ENCODE data around the gene WEE1.
A peak's percentile ranks its signal among the peaks of the same experiment; 100 is the strongest.
"Not testable (repeated sequence)": the region's sequence is repeated elsewhere in the genome, so short reads cannot be mapped to it uniquely, and the experiment has no call there.

The WEE1 gene

DNA sequence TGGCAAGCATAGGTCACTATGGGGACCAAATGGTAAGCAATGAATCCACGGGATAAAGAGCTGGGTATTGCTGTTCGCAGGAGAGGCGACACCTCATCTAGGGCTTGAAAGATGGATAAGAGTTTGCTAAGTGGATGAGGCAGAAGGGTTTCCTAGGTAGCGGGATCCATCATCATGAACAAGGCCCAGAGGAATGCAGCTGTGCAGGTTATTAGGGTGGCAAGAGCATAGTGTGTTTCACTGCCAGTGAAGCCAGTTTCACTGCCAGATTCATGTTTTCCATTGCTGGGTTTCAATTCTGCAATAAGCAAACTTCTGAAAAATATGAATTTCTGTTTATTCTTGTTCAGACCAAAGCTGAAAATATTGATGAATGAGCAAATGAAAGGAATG lies 27.2 kb downstream of the WEE1 start:
- DNase-seq = no peak

DNA sequence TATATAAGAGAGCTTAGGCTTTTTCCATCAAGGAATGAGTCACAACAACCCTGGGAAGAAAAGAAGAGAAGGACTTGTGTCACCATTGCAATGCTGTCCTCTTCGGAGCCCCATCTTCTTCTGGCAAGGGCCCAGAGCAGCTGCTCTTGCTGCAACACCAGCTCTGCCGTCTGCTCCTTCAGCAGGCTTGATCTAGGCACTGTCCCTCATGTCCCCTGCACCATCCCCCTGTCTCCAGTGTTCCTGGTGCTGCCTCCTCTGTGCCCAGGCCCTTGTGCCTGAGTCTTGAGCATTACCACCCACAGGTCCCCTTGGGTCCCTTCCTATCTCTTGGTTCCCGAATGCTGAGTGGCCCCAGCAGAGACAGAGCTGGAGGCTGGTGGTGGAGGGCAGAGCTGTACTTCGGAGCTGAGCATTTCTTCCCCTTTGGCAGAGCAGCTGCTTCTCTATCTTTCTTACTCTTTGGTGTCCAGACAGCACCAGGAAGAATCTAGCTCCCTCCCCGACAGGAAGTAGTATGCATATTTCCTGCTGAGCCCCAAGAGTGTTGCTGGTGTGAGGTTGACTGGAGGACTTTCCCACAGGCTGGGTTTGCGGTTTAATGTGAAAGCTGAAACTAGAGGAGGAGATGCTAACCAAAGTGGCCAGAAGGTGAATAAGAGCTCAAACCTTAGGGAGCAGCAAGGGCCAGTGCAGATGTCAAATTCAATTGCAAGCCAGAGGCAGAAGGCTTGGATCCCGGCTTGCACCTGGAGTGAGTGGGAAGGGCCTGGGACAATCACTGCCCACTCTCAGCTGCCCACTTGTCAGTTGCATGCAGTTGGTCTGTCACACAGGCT lies 27.8 kb downstream of the WEE1 start:
- DNase-seq = no peak

DNA sequence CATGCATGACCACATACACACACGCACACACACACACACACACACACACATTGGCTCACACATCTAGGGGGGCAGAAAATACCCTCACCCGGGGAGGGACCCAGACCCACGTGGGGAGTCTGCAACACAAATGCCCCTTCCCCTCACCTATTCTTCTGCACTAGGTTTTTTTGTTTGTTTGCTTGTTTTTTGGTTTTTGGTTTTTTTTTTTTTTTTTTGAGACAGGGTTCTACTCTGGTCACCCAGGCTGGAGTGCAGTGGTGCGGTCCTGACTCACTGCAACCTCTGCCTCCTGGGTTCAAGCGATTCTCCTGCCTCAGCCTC lies 28.4 kb downstream of the WEE1 start:
- no peak for DNase-seq

DNA sequence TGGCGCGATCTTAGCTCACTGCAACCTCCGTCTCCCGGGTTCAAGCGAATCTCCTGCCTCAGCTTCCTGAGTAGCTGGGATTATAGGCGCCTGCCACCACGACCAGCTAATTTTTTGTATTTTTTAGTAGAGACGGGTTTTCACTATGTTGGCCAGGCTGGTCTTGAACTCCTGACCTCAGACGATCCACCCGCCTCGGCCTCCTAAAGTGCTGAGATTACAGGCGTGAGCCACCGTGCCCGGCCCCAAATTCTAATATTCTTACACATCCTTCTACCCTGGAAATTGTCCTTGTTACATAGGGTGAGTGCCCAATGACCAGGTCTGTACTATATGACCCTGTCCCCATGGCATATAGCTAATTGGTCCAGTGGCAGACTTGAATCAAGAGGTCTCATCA lies 29.7 kb downstream of the WEE1 start:
- not testable (repeated sequence) for DNase-seq

DNA sequence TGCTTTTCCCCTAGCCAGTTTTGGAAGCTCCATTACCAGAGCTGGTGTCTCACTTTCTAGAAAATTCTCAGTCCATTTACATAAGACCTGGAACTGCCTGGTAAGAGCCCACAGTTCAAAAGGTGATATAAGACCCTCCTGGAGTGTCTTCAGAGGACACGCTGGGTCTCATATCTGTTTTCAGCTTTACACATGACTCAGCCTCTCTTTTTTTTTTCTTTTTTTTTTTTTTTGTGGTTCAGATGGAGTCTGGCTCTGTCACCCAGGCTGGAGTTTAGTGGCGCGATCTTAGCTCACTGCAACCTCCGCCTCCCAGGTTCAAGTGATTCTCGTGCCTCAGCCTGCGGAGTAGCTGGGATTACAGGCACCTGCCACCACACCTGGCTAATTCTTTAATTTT lies 30.7 kb downstream of the WEE1 start:
- DNase-seq = no peak

DNA sequence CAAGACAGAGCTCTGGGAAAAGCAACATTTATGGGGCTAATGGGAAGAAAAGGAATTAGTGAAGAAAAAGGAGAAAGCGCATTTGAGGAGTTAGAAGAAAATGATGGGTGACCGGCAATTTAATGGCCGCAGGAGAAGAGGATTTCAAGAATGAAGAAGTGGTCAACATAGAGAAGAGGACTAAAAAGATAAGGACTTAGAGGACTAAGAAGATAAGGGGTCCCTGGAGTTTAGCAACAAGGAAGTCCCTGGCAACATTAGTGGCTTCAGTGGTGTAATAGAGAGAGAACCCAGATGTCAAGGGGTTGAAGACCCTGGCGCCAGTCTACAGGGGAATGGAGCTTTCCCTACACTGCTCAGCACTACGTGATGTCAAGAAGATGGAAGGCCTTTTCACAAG lies 32.3 kb downstream of the WEE1 start:
- no peak for DNase-seq

DNA sequence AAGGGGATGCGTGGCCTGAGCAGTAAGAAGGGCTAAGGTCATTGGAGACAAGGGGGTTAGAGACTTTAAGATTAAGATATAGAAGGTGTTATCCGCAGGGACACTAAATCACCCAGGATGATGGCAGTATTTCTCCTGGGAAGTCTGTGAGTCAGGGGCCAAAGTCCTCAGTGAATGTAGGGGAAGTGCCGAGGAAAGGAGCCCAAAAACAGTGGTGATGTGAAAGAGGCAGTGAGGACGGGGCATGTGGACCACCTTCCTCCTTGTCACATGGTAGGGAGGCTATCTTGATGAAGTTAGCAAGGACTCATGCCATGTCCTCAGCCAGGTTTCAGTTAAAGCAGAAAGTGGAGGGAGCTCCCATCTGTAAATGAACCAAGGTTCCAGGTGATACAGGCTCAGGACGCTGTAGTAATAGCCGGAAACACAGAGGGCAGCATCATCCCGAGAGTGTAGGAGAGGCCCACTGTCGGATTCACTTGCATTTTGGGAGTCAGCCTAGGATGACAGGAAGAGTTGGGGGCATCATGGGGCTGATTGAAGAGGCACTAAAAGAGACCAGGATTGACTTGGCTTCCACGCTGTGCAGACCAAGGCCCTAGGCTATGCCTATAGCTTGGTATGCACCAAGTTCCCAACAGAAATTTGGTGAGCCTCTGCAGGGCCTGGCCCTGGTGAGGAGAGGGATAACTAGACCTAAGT lies 33.5 kb downstream of the WEE1 start:
- DNase-seq = no peak

DNA sequence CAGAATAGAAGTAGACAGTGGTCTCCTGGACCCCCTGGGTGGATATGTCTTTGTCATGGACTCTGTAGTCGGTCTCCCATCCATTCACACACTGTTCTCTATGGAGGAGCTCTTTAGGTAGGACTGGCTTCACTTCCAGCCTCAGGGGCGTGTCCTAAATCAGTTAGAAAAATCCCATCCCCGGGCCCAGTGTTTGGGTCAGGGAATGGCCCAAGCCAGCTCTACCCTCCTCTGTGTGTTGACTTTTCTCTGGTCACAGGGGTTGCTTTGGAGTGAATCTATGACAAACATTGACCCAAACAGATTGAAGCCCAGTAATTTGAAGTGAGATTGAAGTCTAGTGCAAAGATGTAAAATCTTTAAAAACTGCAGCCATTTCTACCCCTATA lies 34.0 kb downstream of the WEE1 start:
- DNase-seq = no peak

DNA sequence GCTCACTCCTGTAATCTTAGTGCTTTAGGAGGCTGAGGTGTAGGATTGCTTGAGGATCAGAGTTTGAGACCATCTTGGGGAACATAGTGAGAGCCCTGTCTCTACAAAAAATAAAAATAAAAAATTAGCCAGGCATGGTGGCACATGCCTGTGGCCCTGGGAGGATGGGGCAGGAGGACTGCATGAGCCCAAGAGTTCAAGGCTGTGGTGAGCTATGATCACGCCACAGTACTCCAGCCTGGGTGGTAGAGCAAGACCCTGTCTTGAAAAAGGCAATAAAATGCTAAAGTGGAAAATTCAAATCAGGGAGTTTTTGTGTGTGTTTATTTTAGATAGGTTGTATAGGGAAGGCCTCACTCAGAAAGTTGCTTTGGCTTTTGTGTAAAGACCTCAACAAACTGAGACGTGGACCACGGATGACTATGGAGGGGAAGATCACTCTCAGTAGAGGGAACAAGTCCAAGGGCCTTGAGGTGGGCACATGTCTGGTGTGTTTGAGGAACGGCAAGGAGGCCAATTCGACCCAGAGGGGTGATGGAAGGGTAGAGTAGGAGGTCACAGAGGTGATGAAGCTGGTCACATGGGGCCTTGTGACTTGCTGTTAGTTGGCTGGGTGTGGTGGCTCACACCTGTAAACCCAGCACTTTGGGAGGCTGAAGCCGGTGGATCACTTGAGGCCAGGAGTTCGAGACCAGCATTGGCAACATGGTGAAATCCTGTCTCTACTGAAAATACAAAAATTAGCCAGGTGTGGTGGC lies 35.7 kb downstream of the WEE1 start:
- DNase-seq = no peak

DNA sequence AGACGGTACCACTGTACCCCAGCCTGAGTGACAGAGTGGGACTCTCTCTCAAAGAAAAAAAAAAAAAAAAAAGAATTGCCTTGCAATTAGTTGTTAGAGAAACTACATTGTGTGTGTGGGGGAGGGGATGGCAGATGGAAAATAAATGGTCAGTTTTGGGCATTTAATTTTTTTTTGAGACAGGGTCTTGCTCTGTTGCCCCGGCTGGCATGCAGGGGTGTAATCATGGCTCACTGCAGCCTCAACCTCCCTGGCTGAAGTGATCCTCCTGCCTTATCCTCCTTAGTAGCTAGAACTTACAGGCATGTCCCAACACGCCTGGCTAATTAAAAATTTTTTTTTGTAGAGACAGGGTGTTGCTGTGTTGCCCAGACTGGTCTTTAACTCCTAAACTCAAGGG lies 36.4 kb downstream of the WEE1 start:
- DNase-seq = no peak

DNA sequence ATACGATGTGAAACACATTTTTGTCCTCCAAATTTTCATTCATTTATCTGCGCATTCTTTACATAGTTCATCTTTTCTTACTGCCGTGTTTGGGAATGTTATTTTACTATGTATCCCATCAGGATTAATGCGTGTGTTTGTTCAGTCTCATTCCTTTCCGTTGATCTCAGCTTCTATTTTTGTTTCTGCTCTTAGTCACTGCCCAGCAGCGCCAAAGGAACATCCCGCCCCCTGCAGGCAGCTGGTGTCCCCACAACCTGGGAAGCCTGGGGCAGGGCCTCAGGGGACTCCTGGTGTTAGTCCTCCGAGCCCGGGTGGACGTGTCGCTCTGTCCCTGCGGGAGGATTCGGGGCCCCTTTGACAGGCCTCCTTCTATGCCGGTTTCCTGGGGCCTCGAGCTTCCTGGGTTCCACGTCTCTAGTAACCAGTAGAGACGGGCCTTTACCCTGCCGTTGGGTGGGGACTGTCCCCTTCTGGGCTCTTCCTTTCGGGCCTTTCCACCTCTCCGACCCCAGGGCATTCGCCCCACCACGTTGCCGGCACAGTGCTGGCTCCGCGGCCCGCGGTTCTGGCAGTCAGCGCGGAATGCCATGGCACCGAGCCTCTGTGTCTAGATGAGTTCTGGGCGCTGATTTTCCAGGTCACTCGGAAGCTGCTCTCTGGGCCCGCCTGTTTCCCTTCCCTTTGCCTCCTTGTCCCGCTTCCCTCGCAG lies 39.8 kb downstream of the WEE1 start:
- peak; percentile 51 for DNase-seq

DNA sequence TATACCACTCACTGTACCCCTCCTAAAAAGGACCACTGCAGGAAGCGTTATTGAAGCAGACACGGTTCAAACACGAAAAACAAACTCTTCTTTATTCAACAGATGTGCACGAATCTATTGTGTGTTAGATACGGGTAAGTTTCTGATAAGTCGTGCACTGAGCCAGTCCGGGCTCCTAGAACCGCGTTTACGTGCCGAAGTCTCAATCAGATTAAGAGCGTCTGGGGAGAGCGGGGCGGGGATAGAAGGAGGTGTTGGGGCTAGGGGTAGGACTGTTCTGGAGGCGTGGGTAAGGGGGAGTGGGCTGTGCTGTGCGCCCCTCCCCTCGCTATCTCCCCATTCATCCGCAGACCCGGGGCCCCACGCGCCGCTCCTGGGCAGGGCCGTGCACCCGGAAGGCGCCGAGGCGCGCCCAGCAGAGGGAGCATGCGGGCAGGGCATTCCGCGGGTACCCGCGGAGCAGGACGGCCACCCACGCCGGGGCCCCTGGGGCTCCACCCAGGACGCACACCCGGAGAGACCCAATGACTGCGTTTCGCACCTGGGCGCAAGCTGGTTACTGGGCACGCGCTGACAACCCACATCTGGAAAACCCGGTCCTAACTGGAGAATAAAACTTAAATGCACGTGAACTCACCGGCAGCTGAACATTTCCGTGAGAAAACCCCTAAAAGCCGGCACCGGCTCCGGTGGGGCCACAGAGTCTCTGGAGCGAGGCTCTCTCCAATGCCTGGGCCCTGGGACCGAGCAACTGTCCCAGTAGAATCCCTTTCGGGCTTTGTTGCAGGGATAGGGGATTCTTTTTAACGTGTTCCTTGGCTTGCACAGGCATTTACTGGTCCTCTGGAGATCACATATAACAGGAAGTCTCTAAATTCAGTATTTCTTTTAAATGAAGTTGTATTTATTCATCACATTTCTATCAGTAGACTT lies 40.6 kb downstream of the WEE1 start:
- peak; percentile 85 for DNase-seq

DNA sequence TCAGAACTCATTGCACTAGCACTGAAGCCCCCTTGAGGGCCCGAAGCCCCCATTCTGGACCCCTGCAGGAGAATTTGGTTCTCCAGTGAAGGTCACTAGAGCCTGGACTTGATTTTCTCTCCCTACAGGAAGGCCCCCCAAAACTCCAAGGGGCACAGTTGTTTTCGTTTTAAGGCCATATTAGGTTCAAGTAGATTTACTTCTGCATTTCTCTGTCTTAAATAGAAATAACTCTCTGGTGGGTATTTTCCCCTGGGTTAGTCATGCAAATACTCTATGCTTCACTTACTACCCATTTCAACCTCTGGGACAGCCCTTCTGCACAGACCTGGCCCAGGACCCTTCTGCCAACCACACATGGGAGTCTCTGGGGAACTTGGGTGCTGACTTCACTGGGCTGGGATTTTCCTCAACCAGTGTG lies 41.6 kb downstream of the WEE1 start:
- no peak for DNase-seq

DNA sequence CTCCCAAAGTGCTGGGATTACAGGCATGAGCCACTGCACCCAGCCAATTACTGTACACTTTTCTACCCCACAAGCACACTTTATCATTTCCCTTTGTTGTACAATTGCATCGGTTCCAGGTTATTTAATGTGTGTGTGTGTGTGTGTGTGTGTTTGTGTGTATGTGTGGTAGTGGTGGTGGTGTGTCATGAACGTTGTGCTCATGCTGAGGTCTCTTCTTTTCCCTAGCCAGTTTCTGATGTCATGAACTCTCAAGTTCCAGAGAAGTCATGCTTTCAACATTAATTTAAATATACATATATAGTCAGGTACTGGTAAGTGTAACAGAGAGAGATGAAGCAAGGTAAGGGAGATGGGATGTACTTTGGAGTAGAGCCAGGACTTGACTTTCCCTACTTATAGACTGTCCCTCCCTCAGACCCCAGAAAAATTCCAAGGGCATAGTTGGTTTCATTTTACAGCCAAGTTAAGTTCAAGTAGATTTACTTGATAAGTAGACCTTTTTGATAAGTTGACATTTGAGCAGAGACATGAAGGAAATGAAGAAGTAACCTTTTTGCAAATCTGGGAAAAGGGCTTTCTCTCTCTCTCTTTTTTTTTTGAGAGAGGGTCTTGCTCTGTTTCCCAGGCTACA lies 42.7 kb downstream of the WEE1 start:
- DNase-seq = no peak

DNA sequence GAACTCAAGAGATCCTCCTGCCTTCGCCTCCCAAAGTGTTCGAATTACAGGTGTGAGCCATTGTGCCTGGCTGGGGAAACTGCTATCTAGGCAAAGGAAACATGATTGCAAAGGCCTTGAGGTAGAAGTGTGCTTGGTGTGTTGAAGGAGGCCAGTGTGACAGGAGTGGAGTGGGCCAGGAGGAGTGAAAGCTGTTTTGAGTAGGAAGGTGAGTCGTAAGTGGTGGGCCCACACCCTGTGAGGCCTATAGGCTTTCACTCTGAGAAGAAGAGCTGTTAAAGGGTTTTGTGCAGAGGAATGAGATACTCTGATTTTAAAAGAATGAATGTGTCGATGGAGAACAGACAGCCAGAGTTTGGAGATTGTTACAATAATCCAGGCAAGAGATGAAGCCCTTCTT lies 43.4 kb downstream of the WEE1 start:
- no peak for DNase-seq

DNA sequence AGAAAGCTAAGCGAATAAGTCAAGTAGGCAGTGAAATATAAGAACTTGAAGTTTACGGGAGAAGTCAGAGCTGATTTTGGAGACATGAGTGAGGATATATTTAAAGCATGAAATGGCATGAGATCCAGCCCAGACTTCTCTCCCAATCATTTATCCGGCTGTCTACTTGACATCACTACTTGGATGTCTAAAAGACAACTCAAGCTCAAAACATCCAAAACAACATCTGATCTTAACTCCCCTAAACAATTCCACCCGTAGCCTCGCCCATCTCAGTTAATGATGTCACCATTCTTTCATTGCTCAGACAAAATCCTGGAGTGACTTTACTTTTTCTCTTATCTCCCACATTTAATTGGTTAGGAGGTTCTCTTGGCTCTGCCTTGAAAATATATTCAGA lies 44.5 kb downstream of the WEE1 start:
- no peak for DNase-seq

DNA sequence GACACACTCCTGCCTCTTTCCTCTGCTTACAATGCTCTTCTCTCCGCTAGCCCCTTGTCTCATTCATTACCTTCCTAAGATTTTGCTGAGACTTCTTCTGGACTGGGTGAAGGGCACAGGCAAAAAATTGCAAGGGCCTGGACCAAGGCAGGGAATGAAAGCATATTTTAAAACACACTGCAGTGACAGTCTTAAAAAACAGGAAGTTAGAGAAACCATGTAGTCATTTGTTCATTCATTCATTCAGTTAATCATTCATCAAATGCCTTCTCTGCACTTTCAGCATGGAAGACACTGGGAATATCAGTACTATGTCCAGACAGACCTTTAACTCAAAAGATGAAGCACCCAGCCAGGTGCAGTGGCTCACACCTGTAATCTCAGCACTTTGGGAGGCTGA lies 45.5 kb downstream of the WEE1 start:
- DNase-seq = no peak

DNA sequence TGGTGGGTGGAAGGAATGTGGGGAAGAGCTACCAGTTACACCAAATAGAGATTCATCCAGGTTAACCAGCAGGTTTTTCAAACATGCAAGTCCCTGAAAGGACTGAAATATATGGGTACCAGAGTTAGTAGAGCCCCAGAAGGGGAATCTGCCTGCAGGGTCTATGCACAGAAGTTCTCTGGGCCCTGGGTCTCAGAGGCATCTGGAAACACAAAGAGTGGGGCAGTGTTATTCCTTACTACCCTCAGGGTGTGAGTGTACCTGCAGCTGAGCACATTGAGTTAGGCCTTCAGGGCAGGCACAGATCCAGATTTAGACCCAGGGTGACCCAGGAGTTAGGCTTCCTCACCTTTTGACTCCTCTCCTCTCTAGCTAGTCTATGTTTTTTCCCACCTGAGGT lies 46.5 kb downstream of the WEE1 start:
- no peak for DNase-seq

DNA sequence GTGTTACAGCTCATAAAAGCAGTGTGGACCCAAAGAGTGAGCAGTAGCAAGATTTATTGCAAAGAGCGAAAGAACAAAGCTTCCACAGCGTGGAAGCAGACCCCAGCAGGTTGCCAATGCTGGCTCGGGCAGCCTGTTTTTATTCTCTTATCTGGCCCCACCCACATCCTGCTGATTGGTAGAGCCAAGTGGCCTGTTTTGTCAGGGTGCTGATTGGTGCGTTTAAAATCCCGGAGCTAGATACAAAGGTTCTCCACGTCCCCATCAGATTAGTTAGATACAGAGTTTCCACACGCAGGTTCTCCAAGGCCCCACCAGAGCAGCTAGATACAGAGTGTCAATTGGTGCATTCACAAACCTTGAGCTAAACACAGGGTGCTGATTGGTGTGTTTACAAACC lies 48.9 kb downstream of the WEE1 start:
- DNase-seq = not testable (repeated sequence)

DNA sequence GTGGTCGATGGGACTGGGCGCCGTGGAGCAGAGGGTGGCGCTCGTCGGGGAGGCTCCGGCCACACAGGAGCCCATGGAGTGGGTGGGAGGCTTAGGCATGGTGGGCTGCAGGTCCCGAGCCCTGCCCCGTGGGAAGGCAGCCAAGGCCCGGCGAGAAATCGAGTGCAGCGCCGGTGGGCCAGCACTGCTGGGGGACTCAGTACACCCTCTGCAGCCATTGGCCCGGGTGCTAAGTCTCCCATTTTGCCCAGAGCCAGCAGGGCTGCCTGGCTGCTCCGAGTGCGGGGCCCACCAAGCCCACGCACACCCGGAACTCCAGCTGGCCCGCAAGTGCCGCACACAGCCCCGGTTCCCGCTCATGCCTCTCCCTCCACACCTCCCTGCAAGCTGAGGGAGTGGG lies 49.6 kb downstream of the WEE1 start:
- not testable (repeated sequence) for DNase-seq

DNA sequence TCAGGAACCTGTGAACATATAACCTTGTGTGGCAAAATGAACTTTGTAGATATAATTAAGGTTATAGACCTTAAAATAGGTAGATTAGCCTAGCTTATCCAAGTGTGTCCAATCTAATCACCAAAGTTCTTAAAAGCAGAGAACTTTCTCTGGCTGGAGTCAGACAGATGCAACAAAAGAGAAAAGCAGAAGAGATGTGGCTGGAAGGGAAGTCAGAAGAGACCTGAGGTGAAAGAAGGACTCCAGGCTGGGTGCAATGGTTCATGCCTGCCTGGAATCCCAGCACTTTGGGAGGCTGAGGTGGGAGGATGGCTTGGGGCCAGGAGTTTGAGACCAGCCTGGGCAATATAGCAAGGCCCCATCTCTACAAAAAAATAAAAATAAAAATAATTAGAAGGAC lies 51.0 kb downstream of the WEE1 start:
- no peak for DNase-seq

DNA sequence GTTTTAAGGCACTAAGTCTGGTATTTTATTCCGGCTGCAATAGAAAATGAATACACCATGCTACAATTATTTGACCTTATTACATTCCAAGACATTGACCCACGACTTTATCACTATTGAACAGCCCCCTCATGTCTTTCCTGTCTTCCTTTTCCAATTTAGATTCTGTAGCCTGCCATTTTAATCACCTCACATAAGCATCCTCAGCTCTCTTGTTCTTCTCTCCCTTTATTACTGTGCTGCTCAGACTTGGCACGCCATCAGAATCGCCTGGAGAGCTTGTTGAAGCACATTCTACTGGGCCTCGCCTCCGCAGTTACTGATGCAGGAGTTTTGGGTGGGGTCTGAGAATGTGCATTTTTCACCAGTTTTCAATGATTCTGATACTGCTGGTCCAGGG lies 51.7 kb downstream of the WEE1 start:
- no peak for DNase-seq
